ENCODE data around the gene DPPA5.
A peak's percentile ranks its signal among the peaks of the same experiment; 100 is the strongest.
"Not testable (repeated sequence)": the region's sequence is repeated elsewhere in the genome, so short reads cannot be mapped to it uniquely, and the experiment has no call there.

DPPA5 gene

DNA sequence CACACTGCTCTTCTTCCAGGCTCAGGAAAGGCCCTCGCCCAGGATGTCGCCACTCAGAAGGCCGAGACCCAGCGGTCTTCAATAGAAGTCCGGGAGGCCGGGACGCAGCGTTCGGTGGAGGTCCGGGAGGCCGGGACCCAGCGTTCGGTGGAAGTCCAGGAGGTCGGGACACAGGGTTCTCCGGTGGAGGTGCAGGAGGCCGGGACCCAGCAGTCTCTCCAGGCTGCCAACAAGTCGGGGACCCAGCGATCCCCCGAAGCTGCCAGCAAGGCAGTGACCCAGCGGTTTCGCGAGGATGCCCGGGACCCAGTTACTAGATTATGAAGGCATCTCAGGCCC, 9.4 kb upstream of the DPPA5 start:
- no peak for DNase-seq

- no peak for DNase-seq
Observed at GRCh38 chr6:73362869-73363536, 8.9 kb upstream of the DPPA5 start.

- no peak for DNase-seq
Observed at GRCh38 chr6:73362358-73362757, 8.3 kb upstream of the DPPA5 start, which contains the start of gene KHDC3L. TSS of gene KHDC3L (plus strand) at chr6:73362658. CDS start at chr6:73362730, 72 bp downstream.

GRCh38 chr6:73349311-73349710, 4.8 kb downstream of the DPPA5 start:
- DNase-seq, result no peak

DNA sequence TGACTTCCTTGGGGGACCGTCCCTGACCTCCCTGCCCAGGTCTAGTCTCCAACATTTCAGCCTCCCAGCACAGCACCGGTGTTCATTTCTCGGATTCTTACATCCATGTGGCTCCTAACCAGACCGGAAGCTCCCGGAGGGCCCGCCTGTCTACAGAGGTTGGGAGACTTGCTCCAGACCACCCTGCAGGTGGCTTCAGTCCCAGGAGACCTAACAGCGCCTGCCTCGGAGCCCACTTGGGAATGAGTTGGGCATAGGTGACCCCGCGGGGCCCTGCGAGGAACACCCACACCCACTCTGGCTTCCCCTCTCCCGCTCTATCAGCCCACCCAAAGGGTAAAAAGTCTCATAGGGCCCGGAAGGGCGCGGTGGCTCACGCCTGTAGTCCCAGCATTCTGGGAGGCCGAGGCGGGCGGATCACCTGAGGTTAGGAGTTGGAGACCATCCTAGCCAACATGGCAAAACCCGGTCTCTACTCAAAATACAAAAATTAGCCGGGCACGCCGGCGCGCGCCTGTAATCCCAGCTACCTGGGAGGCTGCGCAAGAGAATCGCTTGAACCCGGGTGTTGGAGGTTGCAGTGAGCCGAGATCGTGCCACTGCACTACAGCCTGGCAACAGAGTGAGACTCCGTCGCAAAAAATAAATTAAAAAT, 5.4 kb downstream of the DPPA5 start:
- no peak for DNase-seq

GRCh38 chr6:73343164-73343563, 10.9 kb downstream of the DPPA5 start:
- DNase-seq, result no peak

- DNase-seq, result no peak
Observed at GRCh38 chr6:73342174-73342573, 11.9 kb downstream of the DPPA5 start.

DNA sequence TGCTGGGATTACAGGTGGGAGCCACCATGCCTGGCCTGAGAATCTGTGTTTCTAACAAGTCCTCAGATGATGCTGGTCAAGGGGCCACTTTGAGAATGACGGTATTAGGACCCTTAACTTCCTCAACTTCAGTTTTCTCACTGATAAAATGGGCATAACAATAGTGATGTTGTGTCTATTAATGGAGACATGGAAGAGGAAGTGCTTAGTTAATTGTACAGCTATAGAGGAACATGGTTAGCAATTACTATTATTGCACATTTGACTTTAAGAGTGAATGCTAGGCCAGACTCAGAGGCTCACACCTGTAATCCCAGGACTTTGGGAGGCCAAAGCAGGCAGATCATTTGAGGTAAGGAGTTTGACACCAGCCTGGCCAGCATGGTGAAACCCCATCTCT, 12.7 kb downstream of the DPPA5 start:
- DNase-seq, result no peak

- DNase-seq, result no peak
Observed at GRCh38 chr6:73340048-73340447, 14.0 kb downstream of the DPPA5 start.

- no peak for DNase-seq
Observed at GRCh38 chr6:73339340-73339739, 14.7 kb downstream of the DPPA5 start.

DNA sequence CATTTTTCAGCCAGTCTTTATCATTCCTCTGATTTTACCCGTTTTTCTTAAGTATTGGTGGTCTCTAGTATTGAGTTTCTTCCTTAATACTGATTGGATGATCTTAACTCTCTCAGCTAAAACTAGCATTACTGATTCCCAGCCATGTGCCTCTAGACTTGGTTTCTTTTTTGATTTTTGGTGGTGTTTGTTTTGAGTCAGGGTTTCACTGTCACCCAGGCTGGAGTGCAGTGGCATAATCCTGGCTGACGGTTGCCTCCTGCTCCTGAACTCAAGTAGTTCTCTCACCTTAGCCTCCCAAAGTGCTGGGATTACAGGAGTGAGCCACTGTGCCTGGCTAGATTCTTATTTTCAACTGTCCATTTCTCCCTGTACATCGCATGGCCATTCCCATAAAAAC, 24.9 kb downstream of the DPPA5 start:
- DNase-seq, result no peak

GRCh38 chr6:73328790-73329189, 25.3 kb downstream of the DPPA5 start:
- no peak for DNase-seq

DNA sequence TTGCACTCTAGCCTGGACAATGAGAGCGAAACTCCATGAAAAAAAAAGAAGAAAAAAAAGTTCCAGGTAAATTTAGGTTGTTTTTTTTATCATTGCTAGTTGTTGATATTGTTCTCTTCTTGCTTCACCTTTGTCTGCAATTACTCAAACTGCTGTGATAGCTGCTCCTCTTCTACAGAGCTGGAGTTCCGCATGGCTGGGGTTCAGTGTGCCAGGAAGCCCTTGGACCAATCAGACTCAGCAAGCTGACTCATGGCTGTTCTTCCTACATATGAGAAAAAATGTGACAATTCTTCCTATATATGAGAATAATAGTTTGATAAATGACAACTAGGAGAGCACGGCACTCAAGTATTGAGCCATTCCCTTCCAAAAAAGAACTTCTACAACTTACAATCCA, 28.4 kb downstream of the DPPA5 start:
- DNase-seq, result no peak

- DNase-seq, result no peak
Observed at GRCh38 chr6:73323323-73323722, 30.8 kb downstream of the DPPA5 start.

GRCh38 chr6:73314577-73315492, 39.2 kb downstream of the DPPA5 start:
- no peak for DNase-seq

- not testable (repeated sequence) for DNase-seq
Observed at GRCh38 chr6:73310503-73310845, 43.6 kb downstream of the DPPA5 start.

DNA sequence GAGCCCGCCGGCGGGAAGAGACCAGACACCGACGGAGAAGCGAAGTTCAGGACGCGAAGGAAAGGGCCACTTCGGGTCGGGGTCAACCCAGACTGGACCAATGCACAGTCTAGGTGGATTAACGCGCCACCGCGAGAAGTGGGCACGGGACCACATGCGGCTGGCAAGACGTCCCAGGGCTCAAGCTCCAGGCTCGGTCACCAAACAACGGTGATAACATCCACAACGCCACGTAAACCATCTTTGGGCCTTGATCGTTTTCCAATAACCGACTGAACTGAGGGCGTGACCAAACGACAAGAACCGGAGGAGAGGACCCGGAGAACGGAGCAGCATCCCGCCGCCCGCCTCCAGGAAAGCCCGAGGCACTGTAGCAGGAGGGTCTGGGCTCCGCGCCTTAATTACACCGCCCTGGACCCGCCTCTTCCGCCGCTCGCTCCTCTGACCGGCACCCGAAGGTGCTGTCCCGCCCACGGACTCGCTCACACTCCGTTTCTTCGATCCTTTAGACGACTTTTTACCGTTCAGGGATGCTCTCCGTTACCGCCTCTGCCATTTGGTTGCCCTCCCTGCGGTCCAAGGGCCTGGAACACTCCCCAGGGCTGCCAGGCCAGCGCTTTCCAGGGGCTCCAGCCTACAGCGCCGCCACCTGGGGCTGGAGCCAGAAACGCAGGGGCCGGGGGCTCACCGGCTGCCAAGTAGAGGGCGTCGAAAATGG, 44.1 kb downstream of the DPPA5 start:
- DNase-seq, result peak; percentile 18 to 61

DNA sequence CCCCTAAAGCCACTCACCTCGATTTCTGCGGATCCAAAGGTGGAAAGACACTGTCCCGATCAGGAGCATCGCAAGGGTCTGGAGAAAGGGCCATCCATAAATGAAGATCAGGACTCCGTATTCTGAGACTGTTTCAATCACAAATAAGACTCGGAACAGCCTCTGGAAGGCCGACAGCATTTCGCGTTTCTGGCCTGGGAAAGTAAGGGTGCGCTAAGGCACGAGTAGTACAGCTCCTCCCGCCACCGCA, 44.6 kb downstream of the DPPA5 start:
- no peak for DNase-seq

DNA sequence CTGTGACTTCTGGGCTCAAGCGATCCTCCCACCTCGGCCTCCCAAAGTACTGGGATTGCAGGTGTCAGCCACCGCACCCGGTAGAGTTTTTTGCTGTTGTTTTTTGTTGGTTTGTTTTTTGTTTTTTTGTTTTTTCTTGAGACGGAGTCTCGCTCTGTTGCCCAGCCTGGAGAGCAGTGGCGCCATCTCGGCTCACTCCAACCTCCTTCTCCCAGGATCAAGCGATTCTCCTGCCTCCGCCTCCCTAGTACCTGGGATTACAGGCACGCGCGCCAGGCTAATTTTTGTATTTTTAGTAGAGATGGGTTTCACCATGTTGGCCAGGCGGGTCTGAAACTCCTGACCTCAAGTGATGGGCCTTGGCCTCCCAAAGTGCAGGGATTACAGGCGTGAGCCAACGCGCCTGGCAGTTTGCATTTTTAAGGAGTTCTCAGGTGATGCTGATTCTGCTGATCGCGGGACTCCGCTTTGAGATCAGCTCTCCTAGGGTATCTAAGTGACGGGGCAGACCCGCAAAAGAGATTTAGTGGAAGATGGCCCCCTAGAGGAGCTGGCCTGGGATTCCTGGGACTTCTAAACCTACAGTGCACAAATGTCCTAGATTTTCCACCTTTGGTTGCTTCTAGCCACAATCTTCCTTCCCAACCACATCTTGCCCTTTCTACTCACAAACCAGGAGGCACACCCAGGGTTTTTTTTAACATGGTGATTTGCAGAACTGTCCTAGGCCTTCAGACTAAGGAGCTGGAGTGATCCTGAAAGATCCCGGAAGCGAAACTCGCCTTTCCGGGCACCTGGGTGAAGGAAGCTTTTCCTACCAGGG, 45.2 kb downstream of the DPPA5 start:
- DNase-seq, result peak in 1 of 2 experiments; percentile 19

DNA sequence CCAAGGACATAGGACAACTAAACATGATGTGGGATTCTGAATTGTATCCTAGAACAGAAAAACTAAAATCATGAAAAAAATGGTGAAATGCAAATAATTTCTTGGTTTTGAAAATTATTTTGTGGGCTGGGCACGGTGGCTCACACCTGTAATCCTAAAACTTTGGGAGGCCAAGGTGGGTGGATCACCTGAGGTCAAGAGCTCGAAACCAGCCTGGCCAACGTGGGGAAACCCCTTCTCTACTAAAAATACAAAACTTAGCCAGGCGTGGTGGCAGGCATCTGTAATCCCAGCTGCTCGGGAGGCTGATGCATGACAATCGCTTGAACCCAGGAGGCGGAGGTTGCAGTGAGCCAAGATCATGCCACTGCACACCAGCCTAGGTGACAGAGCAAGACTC, 50.3 kb downstream of the DPPA5 start:
- DNase-seq, result not testable (repeated sequence)
